NCI-H2227 (cell line): ENCODE measurements around the gene NFATC1.

Experiments used
- DNase-seq: peaks from one replicate; lab custom pipeline; 2025; ENCODE audit not compliant: unreplicated experiment; lab: John Stamatoyannopoulos, UW

NFATC1 gene

DNA sequence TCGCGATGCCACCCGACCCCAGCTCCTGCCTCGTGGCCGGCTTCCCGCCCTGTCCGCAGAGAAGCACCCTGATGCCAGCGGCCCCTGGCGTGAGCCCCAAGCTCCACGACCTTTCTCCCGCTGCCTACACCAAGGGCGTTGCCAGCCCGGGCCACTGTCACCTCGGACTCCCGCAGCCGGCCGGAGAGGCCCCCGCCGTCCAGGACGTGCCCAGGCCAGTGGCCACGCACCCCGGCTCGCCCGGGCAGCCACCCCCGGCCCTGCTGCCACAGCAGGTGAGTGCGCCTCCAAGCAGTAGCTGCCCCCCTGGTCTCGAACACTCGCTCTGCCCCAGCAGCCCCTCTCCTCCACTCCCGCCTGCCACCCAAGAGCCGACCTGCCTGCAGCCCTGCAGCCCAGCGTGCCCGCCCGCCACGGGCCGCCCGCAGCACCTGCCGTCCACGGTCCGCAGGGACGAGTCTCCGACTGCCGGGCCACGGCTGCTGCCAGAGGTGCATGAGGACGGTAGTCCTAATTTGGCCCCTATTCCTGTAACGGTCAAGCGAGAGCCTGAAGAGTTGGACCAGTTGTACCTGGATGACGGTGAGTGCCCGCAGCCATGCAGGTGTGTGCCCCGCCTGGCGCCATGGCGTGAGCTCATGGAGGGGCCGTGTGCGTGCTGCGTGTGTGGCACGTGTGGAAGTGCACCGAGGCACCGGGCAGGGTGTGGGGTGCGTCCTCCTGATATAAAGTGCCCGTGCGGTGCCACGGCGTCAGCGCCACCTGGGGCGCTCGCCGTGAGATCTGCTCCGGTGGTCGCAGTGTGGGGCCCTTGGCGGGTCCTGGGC is 90.8 kb downstream of the NFATC1 start:
- no peak for DNase-seq

DNA sequence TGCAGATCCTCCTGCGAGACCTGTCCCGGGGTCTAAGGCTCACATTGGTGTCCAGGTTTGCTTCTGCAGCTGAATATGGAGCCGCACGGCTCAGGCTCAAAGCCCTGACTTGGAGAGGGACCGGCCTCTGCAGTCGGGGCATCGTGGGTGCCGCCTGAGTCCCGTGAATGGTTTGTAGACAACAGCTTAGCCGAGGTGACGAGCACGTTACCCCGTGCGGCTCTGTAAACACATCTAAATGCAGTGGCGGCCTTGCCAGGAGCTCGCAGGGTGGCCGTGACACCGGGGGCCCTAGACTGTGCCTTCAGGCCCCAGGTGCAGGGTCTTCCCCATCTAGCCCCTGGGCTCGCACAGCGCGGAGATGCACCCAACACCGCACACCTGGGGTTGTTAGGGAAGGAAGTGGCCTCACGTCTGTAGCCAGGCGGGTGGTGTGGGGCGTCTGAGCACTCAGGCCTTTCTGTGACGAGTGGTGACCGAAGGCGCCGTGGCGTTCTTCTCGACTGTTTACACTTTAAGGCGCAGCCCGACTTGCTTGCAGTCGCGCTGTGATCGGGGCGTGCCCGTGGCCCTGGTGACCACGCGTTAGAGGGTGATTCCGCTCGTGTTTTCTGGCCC is 91.6 kb downstream of the NFATC1 start:
- DNase-seq = no peak

DNA sequence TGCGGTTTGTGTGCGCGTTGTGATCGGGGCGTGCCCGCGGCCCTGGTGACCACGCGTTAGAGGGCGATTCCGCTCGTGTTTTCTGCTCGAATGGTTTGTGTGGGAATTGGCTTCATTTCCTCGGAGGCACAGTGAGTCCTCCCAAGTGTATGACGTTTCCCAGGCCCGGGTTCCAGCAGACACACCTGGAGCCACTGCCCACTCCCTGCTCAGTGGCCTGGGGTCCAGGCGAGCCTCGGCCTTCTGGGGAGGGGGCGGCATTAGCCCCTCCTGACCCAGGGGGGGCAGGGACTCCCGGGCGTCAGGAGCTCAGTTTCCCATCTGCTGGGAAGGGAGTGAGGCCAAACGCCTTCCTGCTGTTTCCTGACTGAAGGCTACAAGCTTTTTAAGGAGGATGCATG is 92.1 kb downstream of the NFATC1 start:
- no peak for DNase-seq

DNA sequence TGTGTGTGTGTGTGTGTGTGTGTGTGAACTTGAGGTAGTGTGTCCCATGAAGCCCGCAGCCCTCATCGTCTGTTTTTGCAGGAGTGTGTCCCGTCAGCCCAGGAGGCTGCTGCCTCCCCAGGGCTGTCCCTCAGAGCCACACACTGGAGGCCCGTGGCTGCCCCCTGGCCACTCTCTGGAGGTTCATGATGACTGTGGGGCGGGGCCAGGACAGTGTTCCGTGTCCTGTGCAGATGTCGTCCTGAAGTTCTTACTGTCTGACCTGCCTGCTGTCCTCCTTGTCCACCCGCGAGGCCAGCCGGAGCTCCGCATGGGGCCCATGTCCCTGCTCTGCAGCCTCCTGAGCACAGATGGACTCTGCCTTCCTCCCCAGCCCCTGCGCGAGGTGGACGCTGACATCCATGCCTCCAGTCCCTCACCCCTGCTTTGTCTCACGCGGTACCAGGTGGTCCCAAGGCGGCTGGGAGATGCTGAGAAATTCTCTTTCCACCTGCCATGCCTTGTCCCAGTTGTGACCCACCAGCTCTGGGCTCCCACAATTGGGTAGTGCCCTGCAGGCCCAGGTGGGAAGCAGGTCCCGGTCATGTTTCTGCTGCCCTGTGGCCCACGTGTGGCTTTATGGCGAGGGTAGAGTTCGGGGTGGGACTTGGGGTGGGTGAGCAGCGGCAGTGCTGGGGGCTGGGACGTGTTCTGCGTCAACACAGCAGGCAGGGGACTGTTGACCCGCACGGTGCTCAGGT is 92.8 kb downstream of the NFATC1 start:
- no peak for DNase-seq

DNA sequence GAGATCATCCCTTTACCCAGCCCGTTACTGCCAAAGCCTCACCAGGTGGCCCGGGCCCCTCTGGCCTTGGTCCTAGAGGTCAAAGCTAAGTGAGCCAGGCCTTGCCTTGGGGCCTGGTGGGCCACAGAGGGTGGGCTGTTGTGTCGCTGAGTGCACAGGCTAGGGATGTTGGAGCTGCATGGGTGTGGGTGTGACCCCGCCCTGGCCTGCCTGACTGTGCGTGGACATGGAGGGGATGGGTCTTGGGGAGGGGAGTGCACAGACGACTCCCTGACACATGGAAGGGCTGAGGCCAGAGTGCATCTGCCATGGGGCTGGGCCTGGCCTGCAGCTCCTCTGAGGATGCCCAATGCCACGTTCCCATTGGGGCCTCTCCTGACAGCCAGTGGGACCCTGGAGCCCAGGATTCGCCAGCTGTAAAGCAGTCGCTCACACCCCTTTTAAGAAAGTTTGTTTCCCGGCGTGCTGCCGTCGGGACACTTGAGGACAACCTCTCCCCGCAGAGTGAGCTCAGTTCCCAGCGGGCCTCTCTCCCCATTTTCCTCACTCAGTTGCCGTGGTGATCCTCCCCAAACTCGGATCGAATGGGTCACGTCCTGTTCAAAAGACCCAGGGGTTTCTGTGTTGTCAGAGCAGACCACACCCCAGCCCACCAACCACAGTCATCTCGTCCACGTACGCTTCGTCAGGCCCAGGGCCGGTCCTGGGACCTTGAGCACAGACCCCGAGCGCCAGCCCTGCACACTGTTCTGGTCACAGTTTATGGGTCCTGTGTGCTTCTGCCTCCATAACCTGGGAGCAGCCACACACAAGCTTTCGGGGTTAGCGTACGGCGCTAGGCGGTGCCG is 93.5 kb downstream of the NFATC1 start:
- DNase-seq = no peak

DNA sequence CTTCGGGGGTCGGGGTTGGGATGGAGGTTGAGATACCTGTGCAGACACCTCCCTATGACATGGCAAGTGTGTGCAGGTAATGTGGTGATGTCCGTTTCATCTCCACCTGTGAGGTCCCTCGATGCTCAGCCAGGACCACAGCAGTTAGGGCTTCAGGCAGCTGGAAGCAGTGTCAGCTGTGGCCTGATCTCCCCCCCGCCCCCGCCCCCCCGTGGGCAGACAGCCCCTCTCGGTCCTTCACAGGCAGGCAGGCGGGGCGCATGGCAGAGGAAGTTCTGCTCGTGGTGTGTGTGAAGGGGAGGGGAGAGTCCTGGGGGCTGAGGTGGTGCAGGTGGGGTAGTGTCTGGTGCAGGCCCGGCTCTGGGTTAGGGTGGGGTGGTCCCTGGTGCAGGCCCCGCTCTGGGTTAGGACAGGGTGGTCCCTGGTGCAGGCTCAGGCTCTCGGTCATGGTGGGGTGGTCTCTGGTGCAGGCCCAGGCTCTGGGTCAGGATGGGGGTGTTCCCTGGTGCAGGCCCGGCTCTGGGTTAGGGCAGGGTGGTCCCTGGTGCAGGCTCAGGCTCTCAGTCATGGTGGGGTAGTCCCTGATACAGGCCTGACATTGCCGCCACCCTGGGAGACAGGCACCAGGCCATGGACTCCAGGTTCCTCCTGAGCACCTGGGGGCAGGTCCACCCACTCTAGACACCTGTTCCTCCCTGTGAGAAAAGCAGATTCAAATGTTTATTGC is 94.3 kb downstream of the NFATC1 start:
- no peak for DNase-seq

DNA sequence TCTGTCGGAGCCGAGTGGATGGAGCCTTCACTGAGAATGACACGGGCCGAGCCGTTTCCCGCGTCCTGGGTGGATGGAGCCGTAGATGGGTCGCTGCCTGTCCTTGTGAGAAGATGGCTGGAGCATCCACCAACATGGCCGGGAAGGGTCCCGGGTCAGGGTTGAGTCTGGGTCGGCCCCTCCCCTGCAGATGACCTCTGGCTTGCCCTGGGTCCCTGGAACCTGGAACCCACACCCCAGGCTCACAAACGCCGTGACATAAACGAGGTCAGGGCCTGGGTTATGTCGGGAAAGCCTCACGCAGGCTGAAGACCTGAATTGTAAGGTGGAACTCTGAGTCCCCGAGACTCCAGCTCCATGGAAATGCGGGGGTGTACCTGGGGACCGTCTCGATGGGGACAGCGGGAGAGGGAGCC is 94.9 kb downstream of the NFATC1 start:
- DNase-seq = no peak

DNA sequence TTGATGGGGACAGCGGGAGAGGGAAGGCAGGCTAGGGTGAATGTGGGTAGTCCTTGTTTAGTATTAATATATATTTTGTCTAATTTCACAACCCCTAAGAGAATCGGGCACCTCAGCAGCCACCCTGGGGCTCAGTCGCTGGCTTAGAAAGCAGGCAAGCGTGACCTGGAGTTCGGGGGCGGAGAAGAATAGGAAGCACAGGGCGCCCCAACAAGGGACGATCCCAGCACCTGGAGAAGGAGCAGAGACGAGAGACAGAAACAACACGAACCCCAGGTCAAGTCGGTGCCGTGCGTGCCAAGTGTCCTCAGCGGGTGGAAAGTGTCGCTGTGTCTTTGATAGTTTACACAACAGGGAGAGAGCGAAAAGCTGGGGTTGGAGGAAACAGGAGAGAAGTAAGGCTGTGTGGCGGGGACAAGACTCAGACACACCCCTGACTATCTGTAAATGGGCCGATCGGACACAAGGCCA is 95.4 kb downstream of the NFATC1 start:
- DNase-seq = no peak

DNA sequence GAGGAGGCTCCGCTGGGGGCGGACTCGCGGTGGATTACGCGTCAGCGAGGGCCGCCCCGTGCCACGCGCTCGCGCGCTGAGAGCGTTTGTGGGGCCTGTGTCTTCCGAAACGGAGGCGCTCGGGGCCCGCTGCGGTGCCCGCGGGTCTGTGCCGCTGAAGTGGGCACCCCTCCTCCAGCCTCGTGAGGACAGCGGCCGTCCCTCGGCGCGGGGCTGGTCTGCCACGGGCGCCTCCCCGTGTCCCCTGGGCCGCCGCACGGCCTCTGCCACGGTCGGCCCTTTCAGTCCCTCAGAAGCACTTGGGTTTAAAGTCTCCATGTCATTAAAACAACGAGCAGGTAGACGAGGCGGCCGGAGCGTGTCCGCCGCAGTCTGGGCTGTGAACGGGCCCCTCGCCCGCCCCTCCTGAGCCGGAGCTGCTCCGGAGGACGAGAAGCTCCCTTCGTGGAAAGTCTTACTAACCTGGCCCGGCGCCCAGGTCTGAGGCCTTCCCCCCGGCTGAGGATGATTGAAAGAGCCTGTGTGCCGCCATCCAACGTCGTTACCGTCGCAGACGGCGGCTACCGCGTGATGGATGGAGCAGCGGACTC is 97.6 kb downstream of the NFATC1 start:
- no peak for DNase-seq

DNA sequence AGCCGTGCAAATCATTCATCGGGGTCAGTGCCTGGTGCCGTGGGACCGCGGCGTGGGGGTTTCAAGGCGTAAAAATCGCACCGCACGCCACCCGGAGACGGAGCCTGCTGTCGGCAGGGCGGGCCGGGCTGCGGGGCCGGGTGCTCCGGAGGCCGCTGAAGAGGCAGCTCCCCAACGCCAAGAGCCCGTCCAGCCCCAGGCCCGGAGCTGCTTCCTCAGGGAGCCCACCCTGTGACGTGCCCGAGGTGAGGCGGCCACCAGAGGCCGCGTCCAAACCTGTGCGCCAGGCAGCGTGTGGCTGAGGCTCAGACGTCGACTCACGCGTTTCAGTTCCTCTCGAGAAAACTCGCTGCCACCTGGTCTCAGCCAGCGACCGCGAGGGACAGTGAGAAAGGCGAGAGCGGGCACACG is 98.1 kb downstream of the NFATC1 start:
- DNase-seq = no peak

DNA sequence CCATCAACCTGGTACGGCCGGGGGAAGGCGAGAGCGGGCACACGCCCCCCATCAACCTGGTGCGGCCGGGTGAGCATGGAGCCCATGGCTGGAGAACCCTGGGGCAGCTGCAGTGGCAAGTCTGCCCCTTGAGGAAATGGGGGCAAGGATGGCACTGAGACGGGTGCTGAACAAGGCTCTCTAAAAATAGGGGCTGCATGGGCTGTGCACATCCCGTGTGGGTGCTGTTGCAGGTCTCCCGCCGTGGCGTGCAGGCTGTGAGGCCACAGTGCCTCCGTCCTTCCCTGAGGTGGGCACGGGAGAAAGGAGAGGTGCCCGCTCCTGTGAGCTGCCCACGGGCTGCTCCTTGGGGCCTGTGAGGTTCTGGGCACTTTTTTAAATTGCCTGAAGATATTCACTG is 99.2 kb downstream of the NFATC1 start:
- DNase-seq = no peak

DNA sequence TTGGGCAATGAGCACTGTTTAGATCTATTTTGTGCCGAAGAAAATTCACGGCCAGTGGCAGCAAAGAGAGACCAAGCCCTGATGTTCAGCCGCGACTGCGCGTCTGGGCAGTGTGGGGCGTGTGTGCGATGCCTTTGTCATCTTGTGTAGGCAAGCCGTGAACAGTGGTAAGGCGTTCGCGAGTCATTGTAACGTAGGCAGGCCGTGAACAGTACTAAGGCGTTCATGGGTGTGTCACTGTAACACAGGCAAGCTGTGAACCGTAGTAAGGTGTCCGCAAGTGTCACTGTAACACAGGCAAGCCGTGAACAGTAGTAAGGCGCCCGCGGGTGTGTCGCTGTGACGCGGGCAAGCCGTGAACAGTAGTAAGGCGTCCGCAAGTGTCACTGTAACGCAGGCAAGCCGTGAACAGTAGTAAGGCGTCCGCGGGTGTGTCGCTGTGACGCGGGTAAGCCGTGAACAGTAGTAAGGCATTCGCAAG is 99.9 kb downstream of the NFATC1 start:
- no peak for DNase-seq

DNA sequence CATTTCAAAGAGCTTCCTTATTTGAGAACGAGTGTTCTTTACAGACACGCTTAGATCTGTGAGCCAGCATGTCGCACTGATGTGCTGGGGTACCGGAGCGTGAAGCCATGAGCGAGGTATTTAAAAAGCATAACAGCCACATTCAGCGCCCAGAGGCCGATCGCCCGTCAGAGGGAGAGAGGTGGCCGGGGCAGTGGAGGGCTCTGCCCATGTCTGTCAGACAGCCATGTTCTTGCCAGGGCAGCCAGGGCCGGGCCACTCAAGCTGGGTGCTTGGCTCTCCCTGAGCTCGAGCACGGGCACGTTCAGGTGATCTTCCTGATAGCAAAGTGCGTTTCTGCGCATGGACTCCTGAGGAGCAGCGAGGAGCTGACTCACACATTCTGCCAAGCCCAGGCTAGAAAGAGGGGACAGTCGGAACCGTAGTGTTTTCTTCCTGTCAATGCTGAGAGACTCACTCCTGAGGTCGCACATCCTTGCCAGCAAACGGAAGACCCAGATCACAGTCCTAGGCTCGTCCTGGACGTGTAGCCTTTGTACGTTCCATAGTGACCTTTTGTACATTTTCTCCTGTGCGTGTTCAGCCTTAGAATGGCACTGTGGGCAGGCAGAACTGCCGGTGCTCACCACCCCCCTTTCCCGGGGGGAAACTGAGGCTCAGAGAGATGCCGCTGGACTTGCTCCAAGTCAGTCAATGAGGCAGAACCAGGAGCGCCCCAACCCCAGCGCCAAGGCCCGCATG is 100.7 kb downstream of the NFATC1 start:
- no peak for DNase-seq

DNA sequence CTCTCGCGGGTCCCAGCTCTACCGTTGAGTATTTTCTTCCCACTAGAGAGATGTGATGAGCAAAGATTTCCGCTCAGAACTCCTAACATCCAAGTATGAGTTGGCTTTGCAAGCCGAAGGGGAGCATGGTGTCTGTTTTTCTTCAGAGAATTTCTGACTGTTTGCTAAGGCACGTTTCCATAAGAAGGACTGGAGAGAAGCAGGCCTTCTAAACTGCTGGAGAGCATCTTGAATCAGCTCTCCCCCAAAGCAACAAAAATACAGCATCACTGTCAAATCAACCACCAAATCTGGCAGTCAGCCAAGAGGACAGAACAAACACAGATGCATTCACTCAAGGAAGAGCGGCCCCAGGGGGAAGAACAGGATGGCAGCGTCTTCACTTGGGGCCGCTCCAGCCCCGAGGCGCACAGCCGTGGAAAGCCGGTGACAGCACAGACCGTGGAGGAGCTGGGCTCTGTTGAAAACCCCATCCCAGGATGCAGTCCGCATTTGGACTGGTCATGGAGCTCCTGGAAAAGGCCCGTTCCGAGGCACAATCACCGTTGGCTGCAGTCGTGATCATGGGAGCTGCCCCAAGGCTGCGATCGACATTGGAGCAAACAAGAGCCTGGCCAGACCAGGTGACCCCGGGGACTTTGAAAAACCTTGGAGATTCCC is 101.4 kb downstream of the NFATC1 start:
- peak; percentile 10 for DNase-seq

DNA sequence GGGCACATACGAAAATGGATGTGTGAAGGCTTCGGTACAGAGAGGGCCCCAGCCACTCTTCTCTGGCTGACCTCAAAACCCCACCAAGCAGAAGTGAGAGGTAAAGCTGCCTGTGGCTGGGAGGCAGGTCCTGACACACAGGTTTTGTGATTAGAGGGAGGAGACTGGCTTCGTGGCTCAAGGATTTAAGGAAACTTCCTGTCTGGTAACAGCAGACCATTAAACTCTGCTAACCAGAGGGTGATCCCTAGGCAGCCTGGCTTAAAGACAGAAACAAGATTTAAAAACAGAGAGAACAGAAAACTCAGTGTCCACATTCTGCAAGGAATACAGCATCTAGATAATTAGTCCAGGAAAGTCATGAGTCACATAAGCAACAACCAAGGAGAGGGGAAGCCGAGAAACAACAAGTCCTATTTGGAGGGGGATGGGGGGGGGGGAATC is 101.9 kb downstream of the NFATC1 start:
- no peak for DNase-seq

DNA sequence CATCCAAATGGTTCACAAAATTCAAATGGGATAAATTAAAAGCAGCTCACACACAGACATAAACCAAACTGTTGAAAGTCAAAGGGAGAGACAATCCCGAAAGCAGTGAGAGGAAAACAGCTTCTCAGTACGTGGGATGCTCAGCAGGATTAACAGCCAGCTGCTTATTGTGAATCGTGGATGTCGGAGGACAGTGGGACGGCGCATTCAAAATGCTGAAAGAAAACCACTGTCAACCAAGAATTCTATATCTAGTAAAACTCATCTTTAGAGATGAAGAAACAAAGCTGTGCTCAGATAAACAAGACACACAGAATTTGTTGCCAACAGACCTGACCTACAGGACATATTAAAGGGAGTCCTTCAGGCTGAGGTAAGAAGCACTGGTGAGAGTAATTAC is 102.9 kb downstream of the NFATC1 start:
- DNase-seq = no peak

DNA sequence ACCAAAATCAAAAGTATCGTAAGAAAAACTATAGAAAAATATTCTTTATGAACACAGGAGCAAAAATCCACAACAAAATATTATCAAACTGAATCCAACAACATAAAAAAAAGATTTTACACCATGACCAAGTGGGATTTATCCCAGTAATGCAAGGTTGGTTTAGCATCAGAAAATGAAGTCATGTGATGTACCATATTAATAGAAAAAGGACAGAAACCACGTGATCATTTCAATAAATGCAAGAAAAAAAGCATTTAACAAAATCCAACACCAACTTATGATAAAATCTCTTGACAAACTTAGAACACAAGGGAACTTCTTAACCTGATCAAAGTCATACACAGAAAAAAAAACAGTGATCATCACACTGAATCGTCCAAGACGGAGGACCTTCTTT is 105.3 kb downstream of the NFATC1 start:
- no peak for DNase-seq

DNA sequence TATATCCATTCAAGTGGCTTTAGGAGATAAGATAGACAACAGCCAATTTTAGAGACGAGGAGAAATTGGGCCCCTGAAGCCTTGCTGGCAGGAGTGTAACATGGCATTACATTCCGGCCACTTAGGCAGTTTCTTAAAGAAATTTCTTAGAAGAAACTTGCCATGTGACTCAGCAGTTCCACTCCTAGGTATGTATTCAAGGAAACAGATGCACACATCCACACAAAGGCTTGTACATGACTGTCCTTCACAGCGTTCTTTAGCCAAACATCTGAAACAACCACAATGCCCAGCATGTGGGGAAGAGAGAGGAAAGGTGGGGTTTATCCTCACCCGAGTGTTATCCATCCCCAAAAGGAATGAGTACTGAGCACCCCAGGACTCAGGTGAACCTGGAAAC is 107.1 kb downstream of the NFATC1 start:
- DNase-seq = no peak

DNA sequence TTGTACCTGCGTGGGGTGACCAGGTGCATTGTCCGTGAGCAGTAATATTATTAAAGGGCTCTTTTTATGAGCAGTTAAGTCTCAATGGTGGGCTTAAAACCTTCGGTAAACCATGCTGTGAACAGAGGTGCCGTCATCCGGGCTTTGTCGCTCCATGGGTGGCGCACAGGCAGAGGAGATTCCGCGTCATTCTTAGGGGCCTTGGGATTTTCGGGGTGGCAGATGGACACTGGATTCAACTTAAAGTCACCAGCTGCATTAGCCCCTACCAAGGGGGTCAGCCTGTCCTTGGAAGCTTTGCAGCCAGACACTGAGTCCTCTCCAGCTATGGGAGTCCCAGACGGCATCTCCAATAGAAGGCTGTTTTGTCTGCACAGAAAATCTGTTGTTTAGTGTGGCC is 107.7 kb downstream of the NFATC1 start:
- DNase-seq = no peak
